ENCODE results near the gene USH1C. TPM values are rescaled to one million over a fixed set of nuclear protein-coding genes. Genes with fewer than 3 reads are reported as not detected.
A peak's percentile ranks its signal among the peaks of the same experiment; 100 is the strongest.

The USH1C gene
- total and polyA plus RNA-seq, 8 donors, result 0.23 to 1.2 (median 0.59) TPM; not detected in 1

DNA sequence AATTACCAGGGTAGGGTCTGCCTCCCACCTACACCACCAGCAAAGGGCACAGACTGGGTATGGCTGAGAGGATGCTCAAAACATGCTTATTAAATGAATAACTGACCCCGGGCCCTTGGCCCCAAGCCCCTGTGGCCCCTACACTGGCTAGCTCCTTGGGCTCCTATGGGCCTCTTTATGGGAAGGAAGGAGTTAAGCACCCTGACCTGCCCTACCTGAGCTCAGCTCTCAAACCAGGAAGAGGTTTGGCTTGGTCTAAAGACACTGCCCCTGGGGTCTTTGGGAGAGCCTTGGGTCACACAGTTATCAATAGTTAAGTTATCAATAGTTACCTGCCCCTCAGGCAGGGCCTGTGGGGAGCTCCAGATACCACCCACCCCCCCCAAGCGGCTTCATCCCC is 1.2 kb downstream of the USH1C start:
- ATAC-seq, result no peak
- DNase-seq, result no peak
- Histone ChIP-seq H3K27me3 (peaks cover 4 to 50% of the 10 kb centered on the region in 2 donors), H3K36me3 (no peaks in the 10 kb centered on the region), H3K9me3 (no peaks in the 10 kb centered on the region), H3K4me3 (no peak overlapping the region), H3K4me1 (no peaks in the 10 kb centered on the region), H3K27ac (no peak overlapping the region)
- TF ChIP-seq, protein P1, sequence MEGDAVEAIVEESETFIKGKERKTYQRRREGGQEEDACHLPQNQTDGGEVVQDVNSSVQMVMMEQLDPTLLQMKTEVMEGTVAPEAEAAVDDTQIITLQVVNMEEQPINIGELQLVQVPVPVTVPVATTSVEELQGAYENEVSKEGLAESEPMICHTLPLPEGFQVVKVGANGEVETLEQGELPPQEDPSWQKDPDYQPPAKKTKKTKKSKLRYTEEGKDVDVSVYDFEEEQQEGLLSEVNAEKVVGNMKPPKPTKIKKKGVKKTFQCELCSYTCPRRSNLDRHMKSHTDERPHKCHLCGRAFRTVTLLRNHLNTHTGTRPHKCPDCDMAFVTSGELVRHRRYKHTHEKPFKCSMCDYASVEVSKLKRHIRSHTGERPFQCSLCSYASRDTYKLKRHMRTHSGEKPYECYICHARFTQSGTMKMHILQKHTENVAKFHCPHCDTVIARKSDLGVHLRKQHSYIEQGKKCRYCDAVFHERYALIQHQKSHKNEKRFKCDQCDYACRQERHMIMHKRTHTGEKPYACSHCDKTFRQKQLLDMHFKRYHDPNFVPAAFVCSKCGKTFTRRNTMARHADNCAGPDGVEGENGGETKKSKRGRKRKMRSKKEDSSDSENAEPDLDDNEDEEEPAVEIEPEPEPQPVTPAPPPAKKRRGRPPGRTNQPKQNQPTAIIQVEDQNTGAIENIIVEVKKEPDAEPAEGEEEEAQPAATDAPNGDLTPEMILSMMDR (IDR thresholded peaks at IDR 0.05), result no peak
- intact Hi-C loops (cut with DNase I), result no loop called here

DNA sequence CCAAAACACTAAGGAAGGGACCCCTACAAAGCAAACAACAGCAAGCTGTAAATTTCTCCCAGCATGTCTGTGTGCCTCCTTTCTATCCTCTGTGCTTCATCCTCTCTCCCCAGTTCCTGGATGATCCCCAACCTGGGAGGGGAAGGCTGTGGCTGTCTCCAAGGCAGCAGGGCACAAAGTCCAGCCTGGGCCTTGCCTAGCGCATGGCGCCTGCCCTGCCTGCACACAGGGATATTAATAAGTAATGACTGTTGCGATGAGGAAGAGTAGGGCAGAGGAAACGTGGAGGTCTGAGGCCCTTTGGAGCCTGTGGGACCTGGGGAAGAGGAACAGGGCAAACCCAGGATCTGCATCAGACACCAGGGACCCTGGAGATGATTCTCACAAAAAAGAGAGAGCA is 2.0 kb downstream of the USH1C start:
- H3K9me3 ChIP-seq, result no peaks in the 10 kb centered on the region
- intact Hi-C loops (cut with DNase I), result no loop called here
- no peak for ATAC-seq
- no peak overlapping the region for H3K4me3 ChIP-seq
- H3K27me3 ChIP-seq, result peaks cover 4 to 43% of the 10 kb centered on the region in 2 donors
- DNase-seq, result no peak
- H3K4me1 ChIP-seq, result no peaks in the 10 kb centered on the region
- TF ChIP-seq, protein P1 (IDR thresholded peaks at IDR 0.05), result no peak
- no peak overlapping the region for H3K27ac ChIP-seq
- no peaks in the 10 kb centered on the region for H3K36me3 ChIP-seq

DNA sequence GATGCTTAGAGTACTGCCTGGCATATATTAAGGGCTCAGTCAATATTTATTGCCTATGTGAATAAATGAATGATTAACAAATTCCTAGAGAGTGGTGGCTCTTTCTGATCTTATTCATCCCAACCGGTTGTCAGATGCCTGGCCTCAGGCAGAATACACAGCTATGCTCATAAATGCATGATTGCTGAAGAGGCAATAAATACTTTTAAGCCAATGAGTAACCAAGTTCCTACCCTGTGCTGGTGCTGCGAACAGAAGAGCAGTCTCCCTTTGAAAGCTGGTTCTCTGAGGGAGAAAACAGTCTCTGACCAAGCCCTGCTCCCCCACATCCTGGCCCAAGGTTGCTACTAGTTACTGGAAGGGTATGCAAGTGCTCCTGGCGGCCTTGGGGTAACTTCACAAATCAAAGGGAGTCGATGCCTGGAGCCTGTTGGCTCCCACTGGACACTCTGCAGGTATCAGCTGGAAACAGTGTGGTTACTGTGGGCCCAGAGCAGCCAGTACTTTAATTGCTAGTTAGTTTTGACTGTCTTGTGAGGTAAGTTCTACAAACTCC is 2.8 kb downstream of the USH1C start:
- peaks cover 0 to 34% of the 10 kb centered on the region in 2 donors for H3K27me3 ChIP-seq
- H3K36me3 ChIP-seq, result no peaks in the 10 kb centered on the region
- DNase-seq (peak in 1 of 4 donors; percentile 10), ATAC-seq (no peak)
- TF ChIP-seq, protein P1 (IDR thresholded peaks at IDR 0.05), result no peak
- intact Hi-C loops (cut with DNase I), result no loop called here
- no peak overlapping the region for H3K27ac ChIP-seq
- no peaks in the 10 kb centered on the region for H3K9me3 ChIP-seq
- no peaks in the 10 kb centered on the region for H3K4me1 ChIP-seq
- no peak overlapping the region for H3K4me3 ChIP-seq

DNA sequence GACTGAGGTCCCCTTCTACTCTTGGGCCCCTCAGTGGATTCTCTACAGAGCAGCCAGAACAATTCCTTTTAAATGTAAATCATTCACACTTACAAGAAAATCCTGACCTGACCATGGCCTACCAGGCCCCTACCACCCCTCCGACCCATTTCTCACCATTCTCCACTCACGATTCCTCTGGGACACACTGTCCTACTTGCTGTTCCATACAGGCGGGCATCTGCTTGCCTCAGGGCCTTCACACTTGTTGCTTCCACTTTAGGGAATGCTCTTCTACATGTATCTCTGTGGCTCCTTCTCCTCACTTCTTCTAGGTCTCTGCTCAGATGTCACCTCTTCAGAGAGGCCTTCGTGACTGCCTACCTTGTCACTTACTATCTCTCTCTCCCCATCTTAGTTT is 3.4 kb downstream of the USH1C start:
- ATAC-seq (no peak), DNase-seq (peak in 1 of 4 donors; percentile 8)
- intact Hi-C loops (cut with DNase I), result no loop called here
- Histone ChIP-seq H3K36me3 (no peaks in the 10 kb centered on the region), H3K9me3 (no peaks in the 10 kb centered on the region), H3K4me1 (no peaks in the 10 kb centered on the region), H3K27me3 (peaks cover 0 to 28% of the 10 kb centered on the region in 2 donors), H3K4me3 (no peak overlapping the region), H3K27ac (no peak overlapping the region)
- TF ChIP-seq, protein P1 (IDR thresholded peaks at IDR 0.05), result no peak

DNA sequence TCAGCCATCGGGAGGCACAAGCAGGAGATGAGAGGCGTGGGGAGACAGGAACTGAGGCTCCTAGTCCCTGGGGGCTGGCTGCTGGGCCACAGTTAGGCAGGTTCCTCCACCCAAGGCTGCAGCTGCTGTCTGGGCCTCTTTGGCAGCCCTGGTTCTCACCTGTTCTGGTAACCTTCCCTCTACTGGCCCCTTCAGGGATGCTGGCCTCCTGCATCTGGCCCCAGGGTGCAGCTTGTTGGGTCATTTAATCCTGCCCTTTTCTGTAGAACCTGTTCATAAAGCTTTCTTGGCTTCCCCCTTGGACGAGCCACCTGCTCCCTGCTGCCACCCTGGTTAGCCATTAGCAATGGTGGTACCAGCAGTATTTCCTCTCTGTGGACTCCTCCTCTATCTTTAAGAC is 5.5 kb downstream of the USH1C start:
- peak in 1 of 4 donors; percentile 16 for DNase-seq
- no peak for ATAC-seq
- Histone ChIP-seq H3K4me3 (no peak overlapping the region), H3K27me3 (peaks cover 0 to 12% of the 10 kb centered on the region in 2 donors), H3K4me1 (no peaks in the 10 kb centered on the region), H3K9me3 (no peaks in the 10 kb centered on the region), H3K27ac (no peak overlapping the region), H3K36me3 (no peaks in the 10 kb centered on the region)
- intact Hi-C loops (cut with DNase I), result no loop called here
- TF ChIP-seq, protein P1 (IDR thresholded peaks at IDR 0.05), result no peak

Data from left lung (tissue), 10 donors.